Superior temporal gyrus (tissue), 1 donor: ENCODE measurements around the gene DAZ2.
"Not testable (repeated sequence)": the region's sequence is repeated elsewhere in the genome, so short reads cannot be mapped to it uniquely, and the experiment has no call there.

Experiments
- DNase-seq: peaks from one replicate; pipeline ENCODE4 v3.0.0-alpha.2; 2016; ENCODE audit errors: extremely low spot score

The DAZ2 gene, protein sequence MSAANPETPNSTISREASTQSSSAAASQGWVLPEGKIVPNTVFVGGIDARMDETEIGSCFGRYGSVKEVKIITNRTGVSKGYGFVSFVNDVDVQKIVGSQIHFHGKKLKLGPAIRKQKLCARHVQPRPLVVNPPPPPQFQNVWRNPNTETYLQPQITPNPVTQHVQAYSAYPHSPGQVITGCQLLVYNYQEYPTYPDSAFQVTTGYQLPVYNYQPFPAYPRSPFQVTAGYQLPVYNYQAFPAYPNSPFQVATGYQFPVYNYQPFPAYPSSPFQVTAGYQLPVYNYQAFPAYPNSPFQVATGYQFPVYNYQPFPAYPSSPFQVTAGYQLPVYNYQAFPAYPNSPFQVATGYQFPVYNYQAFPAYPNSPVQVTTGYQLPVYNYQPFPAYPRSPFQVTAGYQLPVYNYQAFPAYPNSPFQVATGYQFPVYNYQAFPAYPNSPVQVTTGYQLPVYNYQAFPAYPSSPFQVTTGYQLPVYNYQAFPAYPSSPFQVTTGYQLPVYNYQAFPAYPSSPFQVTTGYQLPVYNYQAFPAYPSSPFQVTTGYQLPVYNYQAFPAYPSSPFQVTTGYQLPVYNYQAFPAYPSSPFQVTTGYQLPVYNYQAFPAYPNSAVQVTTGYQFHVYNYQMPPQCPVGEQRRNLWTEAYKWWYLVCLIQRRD

DNA sequence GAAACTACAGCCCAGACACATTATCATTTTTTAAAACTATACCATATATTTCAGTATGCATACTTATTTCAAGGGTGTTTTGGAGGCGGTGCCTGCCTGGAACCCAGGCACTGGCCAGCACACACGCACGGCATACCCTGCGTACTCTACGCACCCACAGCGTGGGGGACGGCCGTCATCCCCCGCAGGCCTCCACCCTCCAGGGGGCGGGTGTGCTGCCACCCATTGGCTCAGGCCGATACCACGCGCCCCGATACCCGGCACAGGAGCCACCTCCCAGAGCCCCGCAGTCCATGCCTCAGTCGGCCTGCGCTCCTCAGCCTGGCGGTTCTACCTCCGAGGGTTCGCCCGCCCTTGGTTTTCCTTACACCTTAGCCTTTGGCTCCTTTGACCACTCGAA is at the start of gene DAZ2:
DAZ2 (plus strand) TSS at position 301 of the 400 bp plus-strand sequence. CDS start 208 bp downstream, outside the sequence.
- not testable (repeated sequence) for DNase-seq

DNA sequence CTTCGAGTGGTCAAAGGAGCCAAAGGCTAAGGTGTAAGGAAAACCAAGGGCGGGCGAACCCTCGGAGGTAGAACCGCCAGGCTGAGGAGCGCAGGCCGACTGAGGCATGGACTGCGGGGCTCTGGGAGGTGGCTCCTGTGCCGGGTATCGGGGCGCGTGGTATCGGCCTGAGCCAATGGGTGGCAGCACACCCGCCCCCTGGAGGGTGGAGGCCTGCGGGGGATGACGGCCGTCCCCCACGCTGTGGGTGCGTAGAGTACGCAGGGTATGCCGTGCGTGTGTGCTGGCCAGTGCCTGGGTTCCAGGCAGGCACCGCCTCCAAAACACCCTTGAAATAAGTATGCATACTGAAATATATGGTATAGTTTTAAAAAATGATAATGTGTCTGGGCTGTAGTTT is 20.4 kb upstream of the DAZ2 start, which contains the start of gene DAZ1:
DAZ1 (minus strand) TSS at position 101 of the 400 bp plus-strand sequence. CDS start 208 bp downstream, outside the sequence.
- not testable (repeated sequence) for DNase-seq

DNA sequence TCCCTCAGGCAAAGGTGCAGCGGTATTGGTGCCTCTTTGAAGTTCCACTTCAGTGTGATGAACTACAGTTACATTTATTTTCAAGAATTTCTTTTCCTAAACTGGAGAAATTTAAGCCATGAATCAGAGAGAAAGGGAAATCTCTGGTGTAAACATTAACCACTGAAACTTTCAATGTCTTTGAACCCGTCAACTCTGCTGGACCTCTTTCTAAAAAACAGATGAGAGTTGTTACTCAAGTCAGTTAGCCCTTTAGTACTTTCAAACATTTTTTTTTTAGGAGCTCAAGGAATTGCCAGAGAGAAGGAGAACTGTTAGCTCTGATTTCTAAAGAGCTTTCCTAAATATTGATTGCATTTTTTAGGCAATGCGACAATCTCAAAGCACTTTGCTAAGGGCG is 11.9 kb upstream of the DAZ2 start:
- DNase-seq: not testable (repeated sequence)

DNA sequence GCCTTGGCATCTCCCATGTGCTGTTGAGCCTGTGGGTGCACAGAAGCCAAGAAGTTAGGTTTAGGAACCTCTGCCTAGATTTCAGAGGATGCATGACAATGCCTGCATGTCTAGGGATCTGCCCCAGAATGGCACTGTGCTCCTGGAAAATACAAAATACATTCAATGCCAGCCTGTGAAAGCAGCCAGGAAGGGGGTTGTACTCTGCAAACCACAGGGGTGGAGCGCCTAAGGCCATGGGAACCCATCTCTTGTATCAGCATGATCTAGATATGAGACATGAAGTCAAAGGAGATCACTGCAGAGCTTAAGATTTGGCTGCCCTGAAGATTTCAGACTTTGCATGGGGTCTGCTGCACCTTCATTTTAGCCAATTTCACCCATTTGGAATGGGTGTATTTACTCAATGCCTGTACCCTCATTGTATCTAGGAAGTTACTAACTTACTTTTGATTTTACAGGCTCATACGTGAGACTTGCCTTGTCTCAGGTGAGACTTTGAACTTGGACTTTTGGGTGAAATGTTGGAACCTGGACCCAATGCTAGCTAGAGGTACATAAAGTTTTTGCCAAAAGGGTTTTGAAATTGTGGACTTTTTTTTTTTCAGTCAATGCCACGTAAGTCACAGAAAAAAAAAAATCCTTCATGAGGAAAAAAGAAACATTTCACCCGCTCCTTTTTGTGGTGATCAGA is 9.4 kb upstream of the DAZ2 start:
- DNase-seq: not testable (repeated sequence)

DNA sequence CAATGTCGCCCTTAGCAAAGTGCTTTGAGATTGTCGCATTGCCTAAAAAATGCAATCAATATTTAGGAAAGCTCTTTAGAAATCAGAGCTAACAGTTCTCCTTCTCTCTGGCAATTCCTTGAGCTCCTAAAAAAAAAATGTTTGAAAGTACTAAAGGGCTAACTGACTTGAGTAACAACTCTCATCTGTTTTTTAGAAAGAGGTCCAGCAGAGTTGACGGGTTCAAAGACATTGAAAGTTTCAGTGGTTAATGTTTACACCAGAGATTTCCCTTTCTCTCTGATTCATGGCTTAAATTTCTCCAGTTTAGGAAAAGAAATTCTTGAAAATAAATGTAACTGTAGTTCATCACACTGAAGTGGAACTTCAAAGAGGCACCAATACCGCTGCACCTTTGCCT is 8.7 kb upstream of the DAZ2 start:
- DNase-seq: not testable (repeated sequence)
